Measurements from ENCODE around the gene SPRR2D.
"Not testable (repeated sequence)": the region's sequence is repeated elsewhere in the genome, so short reads cannot be mapped to it uniquely, and the experiment has no call there.

SPRR2D gene

GRCh38 chr1:153040950-153041631 is at the start of gene SPRR2D:
Gene SPRR2D (minus strand): TSS chr1:153041120. CDS start chr1:153040346, 774 bp downstream.
- DNase-seq: no peak

DNA sequence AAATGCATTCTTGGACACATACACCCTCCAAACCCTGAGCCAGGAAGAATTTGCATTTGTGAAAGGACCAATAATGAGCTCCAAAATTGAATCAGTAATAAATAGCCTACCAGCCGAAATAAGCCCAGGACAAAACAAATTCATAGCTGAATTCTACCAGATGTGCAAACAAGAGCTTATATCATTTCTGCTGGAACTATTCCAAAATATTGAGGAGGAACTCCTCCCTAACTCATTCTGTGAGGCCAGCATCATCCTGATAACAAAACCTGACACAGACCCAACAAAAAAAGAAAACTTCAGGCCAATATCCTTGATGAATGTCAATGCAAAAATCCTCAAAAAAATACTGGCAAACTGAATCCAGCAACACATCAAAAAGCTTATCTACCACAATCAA is 46.7 kb upstream of the SPRR2D start:
- no peak for DNase-seq

DNA sequence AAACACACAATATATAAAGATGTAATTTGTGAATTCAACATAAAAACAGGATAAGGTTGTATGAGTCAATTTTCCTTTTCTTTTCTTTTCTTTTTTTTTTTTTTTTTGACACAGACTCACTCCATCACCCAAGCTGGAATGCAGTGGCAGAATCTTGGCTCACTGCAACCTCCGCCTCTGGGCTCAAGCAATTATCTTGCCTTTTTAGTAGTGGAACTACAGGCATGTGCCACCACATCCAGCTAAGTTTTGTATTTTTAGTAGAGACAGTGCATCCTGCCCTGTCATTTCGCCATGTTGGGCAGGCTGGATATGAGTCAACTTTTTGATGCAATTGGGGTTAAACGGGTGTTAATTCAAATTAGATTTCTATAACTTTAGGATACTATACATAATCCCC is 40.8 kb upstream of the SPRR2D start:
- DNase-seq: no peak

DNA sequence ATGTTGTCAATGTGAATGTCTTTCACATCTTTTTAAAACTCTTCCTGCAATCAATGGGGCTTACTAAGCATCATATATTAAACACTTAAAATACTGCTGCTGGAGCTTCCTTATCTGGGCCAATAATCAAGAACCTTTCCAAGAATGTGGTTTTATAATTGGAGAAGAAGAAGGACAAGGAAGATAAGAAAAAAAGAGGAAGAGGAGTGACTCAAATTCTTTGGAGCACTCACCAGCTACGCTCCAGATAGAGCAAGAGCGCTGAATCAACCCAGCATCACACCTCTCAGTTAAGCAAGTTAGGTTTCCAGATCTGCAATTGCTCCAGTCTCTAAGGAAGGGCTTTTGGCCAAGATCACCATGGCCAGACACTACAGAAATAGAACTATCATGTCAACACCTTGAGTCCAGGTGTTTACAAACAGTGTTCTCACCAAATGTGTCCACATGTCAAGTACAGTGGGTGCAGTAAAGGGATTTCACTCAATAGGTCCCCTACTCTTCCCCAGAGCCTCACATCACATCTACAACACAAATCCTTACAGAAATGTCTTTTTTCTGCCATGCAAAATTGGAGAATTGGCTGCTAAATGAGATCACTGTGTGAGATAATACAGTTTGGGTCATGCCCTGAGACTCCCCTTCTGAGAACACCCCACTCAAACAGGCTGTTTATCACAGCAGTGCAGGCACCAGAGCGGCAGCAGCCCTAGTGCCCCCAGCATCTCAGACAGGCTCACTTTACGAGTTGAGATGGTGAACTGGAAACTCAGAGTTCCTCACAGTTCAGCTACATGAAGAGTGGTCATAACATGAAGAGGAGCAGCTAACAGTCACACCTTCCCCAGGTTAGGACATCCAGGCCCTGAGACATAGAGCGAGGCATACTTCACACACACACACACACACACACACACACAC is 32.1 kb upstream of the SPRR2D start:
- no peak for DNase-seq

DNA sequence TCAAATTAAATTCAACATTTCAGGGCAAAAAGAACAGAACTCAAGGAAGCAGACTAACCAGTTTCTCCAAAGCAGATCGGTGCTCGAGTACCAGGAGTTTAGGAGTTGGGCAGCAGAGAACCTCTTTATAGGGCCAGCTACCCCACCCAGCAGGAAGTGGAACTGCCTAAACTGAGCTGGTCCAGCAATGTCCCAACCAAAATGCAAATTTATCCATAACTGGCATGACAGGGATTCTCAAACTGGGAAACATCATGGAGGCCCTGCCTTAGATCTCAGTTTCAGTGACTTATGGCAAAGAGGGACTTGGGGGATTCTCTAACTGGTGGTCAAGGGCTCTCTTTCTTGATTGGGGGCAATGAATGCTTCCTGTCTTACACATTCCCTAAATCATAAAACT is 30.6 kb upstream of the SPRR2D start, which contains the start of gene SPRR2B:
TSS of gene SPRR2B (minus strand) at position 101 of the 400 bp plus-strand sequence. CDS start 772 bp downstream, outside the sequence.
- no peak for DNase-seq

GRCh38 chr1:153070243-153070642 is 29.3 kb upstream of the SPRR2D start:
- DNase-seq: no peak

DNA sequence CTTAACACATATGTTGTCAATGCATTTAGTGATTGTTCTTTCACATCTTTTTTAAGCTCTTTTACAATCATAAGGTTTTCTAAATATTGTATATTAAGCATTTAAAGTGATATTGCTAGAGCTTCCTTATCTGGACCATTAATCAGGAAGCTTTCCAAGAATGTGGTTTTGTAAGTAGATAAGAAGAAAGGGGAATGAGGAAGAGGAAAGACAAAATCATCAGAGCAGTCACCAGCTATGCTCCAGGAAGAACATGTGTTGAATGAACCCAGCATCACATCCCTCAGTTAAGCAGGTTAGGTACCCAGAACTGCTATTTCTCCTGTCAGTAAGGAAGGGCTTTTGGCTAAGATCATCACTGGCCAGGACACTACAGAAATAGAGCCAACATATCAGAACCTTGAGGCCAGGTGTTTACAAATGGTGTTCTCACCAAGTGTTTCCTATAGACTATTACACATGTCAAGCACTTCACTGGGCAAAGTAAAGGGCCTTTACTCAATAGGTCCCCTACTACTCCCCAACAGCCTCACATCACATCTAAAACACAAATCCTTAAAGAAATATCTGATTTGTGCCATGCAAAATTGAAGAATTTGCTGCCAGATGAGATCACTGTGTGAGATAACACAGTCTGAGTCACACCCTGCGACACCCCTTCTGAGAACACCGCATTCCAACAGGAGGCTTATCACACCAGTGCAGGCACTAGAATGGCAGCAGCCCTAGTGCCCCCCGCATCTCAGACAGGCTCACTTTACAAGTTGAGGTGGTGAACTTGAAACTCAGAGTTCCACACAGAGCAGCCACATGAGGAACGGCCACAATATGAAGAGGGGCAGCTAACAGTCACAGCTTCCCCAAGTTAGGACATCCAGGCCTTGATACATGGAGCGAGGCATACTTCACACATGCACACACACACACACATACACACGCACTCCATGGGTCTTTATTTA is 18.2 kb upstream of the SPRR2D start:
- DNase-seq: no peak

GRCh38 chr1:153058154-153058553 is 17.2 kb upstream of the SPRR2D start:
- no peak for DNase-seq

DNA sequence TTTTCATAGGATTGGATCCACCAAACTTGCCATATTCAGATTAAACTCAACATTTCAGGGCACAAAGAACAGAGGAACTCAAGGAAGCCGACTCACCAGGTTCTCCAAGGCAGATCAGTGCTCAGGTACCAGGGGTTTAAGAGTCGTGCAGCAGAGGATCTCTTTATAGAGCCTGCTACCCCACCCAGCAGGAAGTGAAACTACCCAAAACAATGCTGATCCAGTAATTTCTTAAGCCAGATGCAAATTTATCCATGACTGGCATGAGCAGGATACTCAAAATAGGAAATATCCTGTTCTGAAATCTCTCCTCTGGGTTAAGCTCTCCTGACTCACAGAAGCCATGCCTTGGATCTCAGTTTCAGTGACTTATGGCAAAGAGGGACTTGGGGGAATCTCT is 16.5 kb upstream of the SPRR2D start, which contains the start of gene SPRR2A:
TSS of gene SPRR2A (minus strand) at position 138 of the 400 bp plus-strand sequence. CDS start 777 bp downstream, outside the sequence.
- no peak for DNase-seq

GRCh38 chr1:153056111-153056510 is 15.2 kb upstream of the SPRR2D start:
- not testable (repeated sequence) for DNase-seq

DNA sequence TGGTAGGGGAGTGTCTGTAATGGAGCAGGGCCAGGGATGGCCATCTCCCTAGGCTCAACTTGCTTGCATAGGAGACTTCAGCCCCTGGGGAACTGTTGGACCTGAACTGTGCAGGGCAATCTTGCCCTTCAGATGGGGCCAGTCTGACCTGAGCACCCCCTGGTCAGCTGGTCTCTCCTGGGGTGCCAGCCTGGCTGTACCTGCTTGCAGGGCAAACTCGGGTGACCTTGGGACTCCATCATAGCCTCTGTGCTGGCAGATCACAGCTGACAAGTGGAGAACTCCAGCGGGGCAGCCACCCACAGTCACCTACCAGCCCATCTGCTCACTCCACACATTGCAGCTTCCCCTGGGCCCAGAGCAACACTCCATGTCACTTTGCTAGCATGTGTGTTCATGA is 8.3 kb upstream of the SPRR2D start:
- DNase-seq: no peak

- no peak for DNase-seq
Measured at GRCh38 chr1:153035211-153035610, 5.7 kb downstream of the SPRR2D start.

GRCh38 chr1:153032677-153033308 is 8.1 kb downstream of the SPRR2D start:
- no peak for DNase-seq

- no peak for DNase-seq
Measured at GRCh38 chr1:153032073-153032472, 8.8 kb downstream of the SPRR2D start.

GRCh38 chr1:153030895-153031294 is 10.0 kb downstream of the SPRR2D start, which contains the start of gene SPRR1B:
Gene SPRR1B (plus strand): TSS chr1:153031203. CDS start chr1:153032346, 1,143 bp downstream.
- no peak for DNase-seq

- DNase-seq: no peak
Measured at GRCh38 chr1:153028766-153029165, 12.2 kb downstream of the SPRR2D start.

DNA sequence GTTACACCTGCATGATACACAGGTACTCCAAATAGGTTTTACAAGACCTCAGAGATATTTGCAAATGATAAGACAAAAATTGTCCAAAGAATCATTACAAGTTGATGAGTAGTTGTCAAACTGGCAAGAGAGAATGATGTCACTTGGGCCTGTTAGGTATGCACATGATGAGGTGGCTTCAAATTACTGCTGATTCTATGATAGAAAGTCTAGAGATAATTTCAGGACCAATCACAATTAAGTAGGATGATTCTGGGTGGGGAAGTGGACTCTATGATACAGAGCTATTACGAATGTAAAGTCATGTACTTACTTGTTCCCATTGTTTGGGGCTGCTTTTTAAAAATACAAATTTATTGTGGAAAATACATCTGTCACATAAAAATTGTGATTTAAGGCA is 15.1 kb downstream of the SPRR2D start:
- DNase-seq: no peak

DNA sequence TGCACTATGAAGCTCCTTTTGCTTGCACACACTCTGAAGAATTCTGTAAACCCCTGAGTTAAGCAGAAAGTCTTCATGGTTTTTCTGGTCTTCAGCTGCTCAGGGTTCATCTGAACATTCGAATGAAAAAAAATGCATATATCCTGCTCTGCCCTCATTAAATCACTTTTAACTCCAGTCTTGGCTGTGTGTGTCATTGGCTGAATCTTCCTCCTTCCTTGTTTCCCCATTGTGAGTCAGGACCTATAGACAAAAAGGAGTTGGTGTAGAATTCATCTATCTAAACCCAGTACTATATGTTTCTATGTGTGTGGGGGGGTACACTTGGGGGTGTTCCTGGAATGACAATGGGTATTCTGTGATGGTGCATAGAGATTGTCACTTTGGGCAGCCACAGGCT is 16.5 kb downstream of the SPRR2D start:
- no peak for DNase-seq

DNA sequence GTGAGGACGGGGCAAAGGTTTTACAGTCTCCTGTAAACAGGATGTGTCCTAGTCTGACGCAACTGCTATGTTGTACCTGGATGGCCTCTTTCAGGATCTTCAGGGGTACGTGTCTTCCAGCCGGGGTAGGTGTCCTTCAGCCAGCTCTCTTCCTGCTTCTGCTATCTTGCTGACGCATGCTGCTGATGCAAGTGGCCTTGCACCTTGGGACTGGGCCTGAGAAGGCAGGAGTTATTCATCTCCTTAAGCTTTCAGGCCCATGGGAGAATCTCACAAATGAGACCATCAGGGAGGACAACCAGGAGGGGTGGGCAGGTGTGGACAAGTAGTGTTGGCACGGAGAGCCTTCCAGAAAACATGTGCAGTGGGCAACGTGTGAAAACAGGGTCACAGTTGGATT is 17.8 kb downstream of the SPRR2D start:
- no peak for DNase-seq

DNA sequence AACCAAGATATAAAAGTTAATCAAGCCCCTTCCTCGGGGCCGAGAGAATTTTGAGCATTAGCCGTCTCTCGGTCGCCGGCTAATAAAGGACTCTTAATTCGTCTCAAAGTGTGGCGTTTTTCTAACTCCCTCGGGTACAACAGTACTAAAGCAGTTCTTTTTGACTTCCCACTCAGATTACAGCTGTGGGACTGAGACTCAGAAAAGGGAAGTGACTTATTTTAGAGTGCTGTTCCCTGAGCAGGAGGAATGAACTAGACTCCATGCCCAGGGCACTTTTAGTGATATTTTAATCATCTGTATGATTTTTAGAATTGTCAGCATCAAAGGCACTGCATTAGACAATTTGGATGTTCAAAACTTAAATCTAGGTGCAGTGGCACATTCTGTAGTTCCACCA is 18.6 kb downstream of the SPRR2D start:
- DNase-seq: not testable (repeated sequence)

DNA sequence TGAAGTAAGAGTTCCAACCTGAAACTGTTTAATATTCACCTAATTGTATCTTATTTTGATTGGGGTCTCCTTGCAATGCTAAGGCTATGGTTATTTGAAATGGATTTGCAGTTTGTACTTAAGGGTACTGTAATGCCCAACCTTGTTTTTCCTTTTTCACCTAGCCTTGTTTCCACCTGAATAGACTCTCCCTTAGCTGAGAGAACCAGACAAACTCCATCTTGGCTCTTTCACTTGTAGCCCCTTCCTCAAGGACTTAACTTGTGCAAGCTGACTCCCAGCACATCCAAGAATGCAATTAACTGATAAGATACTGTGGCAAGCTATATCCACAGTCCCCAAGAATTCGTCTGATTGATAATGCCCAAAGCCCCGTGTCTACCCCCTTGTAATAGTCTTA is 19.1 kb downstream of the SPRR2D start:
- DNase-seq: not testable (repeated sequence)

DNA sequence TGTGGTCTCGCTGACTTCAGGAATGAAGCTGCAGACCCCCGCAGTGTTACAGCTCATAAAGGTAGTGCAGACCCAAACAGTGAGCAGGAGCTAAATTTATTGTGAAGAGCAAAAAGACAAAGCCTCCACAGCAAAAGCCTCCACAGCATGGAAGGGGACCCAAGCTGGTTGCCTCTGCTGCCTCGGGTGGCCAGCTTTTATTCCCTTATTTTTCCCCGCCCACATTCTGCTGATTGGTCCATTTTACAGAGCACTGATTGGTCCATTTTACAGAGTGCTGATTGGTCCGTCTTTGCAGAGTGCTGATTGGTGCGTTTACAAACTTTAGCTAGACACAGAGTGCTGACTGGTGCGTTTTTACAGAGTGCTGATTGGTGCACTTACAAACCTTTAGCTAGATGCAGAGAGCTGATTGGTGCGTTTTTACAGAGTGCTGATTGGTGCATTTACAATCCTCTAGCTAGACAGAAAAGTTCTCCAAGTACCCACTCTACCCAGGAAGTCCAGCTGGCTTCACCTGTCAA is 29.6 kb downstream of the SPRR2D start:
- not testable (repeated sequence) for DNase-seq
